Measurements from ENCODE around the gene AFF4. TPM values are rescaled to one million over a fixed set of nuclear protein-coding genes. Genes with fewer than 3 reads are reported as not detected.
A peak's percentile ranks its signal among the peaks of the same experiment; 100 is the strongest.

AFF4 gene
- polyA plus RNA-seq, 1 of the 3 experiments (the other 2 are of a cell fraction): 8.1 TPM

- ChIA-PET POLR2A (interaction anchor here (0.8 to 1.9 kb wide), 6 partner anchors 12 to 233 kb away, joined by 3 to 9 read pairs (median 5); partner anchors contain the start of genes HSPA4 and SHROOM1), CTCF (interaction anchor here (0.9 to 11.1 kb wide), 7 partner anchors 13 to 340 kb away, joined by 3 to 75 read pairs (median 7); partner anchors contain the start of genes KIF3A and SHROOM1)
- Histone ChIP-seq H3K36me3 (replicated peaks in 1 of 2; ENCODE audit: control insufficient read depth in 1 of 2, insufficient read depth in 2 of 2, low read length in 1 of 2) (peaks cover 15 to 30% of the 10 kb centered on the region in 2 experiments), H3K9me3 (no peaks in the 10 kb centered on the region), H3F3A (replicated peaks; ENCODE audit: insufficient read depth) (peaks cover 9% of the 10 kb centered on the region), H3K4me1 (ENCODE audit: control insufficient read depth in 1 of 2, insufficient read depth in 2 of 2, low read depth in 1 of 2, low read length in 1 of 2) (peaks cover 7 to 14% of the 10 kb centered on the region in 2 experiments; a peak in 3 of 4 replicates), H3K9me2 (no peaks in the 10 kb centered on the region), H4K20me1 (ENCODE audit: insufficient read depth) (no peaks in the 10 kb centered on the region), H3K27ac (ENCODE audit: low read depth in 2 of 2, low read length in 1 of 2) (peak overlapping the region; percentile 67 to 73), H3K9ac (peak overlapping the region; percentile 86), H3K4me3 (ENCODE audit: low read depth in 2 of 2, low read length in 1 of 2) (peak overlapping the region; percentile 78 to 99), H3K27me3 (ENCODE audit: insufficient read depth) (no peaks in the 10 kb centered on the region), H2AFZ (ENCODE audit: low read depth) (0 out of 2 replicates have a peak overlapping the region, but pooled peaks have one; percentile 28), H3K79me2 (ENCODE audit: insufficient read depth) (peaks cover 18% of the 10 kb centered on the region), H3K4me2 (peak overlapping the region; percentile 83)
- no peak for DNase-seq
- 1% methylated on average over 4 of the region's 13 CpGs for WGBS (ENCODE audit: low lambda C conversion rate)
- no peak for TF ChIP-seq CTCF (IDR thresholded peaks at IDR 0.05)
- TF ChIP-seq TCF12 (IDR thresholded peaks at IDR 0.05): no peak
- TF ChIP-seq FOXM1 (IDR thresholded peaks at IDR 0.05; ENCODE audit: low read depth): no peak
- TF ChIP-seq GATA2 (CRISPR knock-in tag; IDR thresholded peaks at IDR 0.05): no peak
Observed at GRCh38 chr5:132867046-132867451, 96.4 kb downstream of the AFF4 start.

- ChIA-PET POLR2A (interaction anchor here (0.8 to 1.9 kb wide), 9 partner anchors 12 to 234 kb away, joined by 3 to 9 read pairs (median 3); partner anchors contain the start of genes CCNI2, HSPA4 and SHROOM1), CTCF (interaction anchor here (0.8 to 11.1 kb wide), 9 partner anchors 14 to 340 kb away, joined by 3 to 75 read pairs (median 7); partner anchors contain the start of genes KIF3A and SHROOM1)
- Histone ChIP-seq H2AFZ (ENCODE audit: low read depth) (peak within 1 kb of the TSS; percentile 89), H3K27me3 (ENCODE audit: insufficient read depth) (no peaks in the 10 kb centered on the region), H3K9ac (peak within 1 kb of the TSS; percentile 86), H3K9me3 (no peaks in the 10 kb centered on the region), H3K36me3 (replicated peaks in 1 of 2; ENCODE audit: control insufficient read depth in 1 of 2, insufficient read depth in 2 of 2, low read length in 1 of 2) (peaks cover 15 to 25% of the 10 kb centered on the region in 2 experiments), H4K20me1 (ENCODE audit: insufficient read depth) (no peaks in the 10 kb centered on the region), H3K27ac (ENCODE audit: low read depth in 2 of 2, low read length in 1 of 2) (peak within 1 kb of the TSS; percentile 73 to 92), H3K9me2 (no peaks in the 10 kb centered on the region), H3K4me2 (peak within 1 kb of the TSS; percentile 83), H3K4me3 (ENCODE audit: low read depth in 2 of 2, low read length in 1 of 2) (peak within 1 kb of the TSS; percentile 78 to 99), H3F3A (replicated peaks; ENCODE audit: insufficient read depth) (peaks cover 9% of the 10 kb centered on the region), H3K79me2 (ENCODE audit: insufficient read depth) (peaks cover 18% of the 10 kb centered on the region), H3K4me1 (ENCODE audit: control insufficient read depth in 1 of 2, insufficient read depth in 2 of 2, low read depth in 1 of 2, low read length in 1 of 2) (peaks cover 7 to 14% of the 10 kb centered on the region in 2 experiments; a peak in 3 of 4 replicates)
- DNase-seq: peak; percentile 96
- 2% methylated on average over 36 of the region's 55 CpGs for WGBS (ENCODE audit: low lambda C conversion rate)
- TF ChIP-seq TAF1 (IDR thresholded peaks at IDR 0.05; ENCODE audit: borderline replicate concordance, low read depth, low read length) (peak; percentile 90), MAX (IDR thresholded peaks at IDR 0.05; ENCODE audit: low read depth) (peak; percentile 83), TCF12 (IDR thresholded peaks at IDR 0.05) (peak; percentile 8; the same call in 1 of the 2 replicates), JUND (IDR thresholded peaks at IDR 0.05) (no peak), EP300 (IDR thresholded peaks at IDR 0.05; ENCODE audit: borderline replicate concordance in 1 of 2, low read depth in 1 of 2, low read length in 1 of 2) (peak in 1 of 2 experiments; percentile 32; a peak in 1 of 4 replicates), YY1 (IDR thresholded peaks at IDR 0.05; ENCODE audit: low read depth) (no peak), MXI1 (IDR thresholded peaks at IDR 0.05; ENCODE audit: low read depth, low read length) (peak; percentile 88), POLR2AphosphoS5 (IDR thresholded peaks at IDR 0.05; ENCODE audit: low read depth, low read length) (peak; percentile 97), FOXM1 (IDR thresholded peaks at IDR 0.05; ENCODE audit: low read depth) (no peak), CHD2 (IDR thresholded peaks at IDR 0.05; ENCODE audit: low read length, partially characterized antibody) (peak; percentile 49), GABPA (IDR thresholded peaks at IDR 0.05; ENCODE audit: low read depth) (peak; percentile 92), GATA2 (CRISPR knock-in tag; IDR thresholded peaks at IDR 0.05) (no peak), PBX3 (IDR thresholded peaks at IDR 0.05) (peak; percentile 18; the same call in 1 of the 2 replicates), RAD21 (IDR thresholded peaks at IDR 0.05; ENCODE audit: low read length) (peak; percentile 62), SIN3A (IDR thresholded peaks at IDR 0.05; ENCODE audit: borderline replicate concordance, low read depth, low read length) (peak; percentile 79; the same call in 1 of the 2 replicates), NFIC (IDR thresholded peaks at IDR 0.05; ENCODE audit: borderline replicate concordance) (no peak), USF1 (IDR thresholded peaks at IDR 0.05; ENCODE audit: borderline replicate concordance, low read depth) (peak; percentile 41; the same call in 1 of the 2 replicates), TEAD4 (IDR thresholded peaks at IDR 0.05; ENCODE audit: borderline replicate concordance, insufficient read depth) (no peak), CTCF (IDR thresholded peaks at IDR 0.05) (peak; percentile 46)
Observed at GRCh38 chr5:132866342-132867045, 96.9 kb downstream of the AFF4 start, which contains the start of the genes GDF9 and UQCRQ. GDF9 (minus strand) TSS chr5:132866469; CDS start chr5:132864533, 1,936 bp downstream. UQCRQ (plus strand) TSS chr5:132866642; CDS start chr5:132866882, 240 bp downstream.
